Measurements from ENCODE around the gene MS4A4E.
"Not testable (repeated sequence)": the region's sequence is repeated elsewhere in the genome, so short reads cannot be mapped to it uniquely, and the experiment has no call there.

The MS4A4E gene

GRCh38 chr11:60175860-60176275 lies 67.1 kb downstream of the MS4A4E start:
- DNase-seq (ENCODE audit: low read depth, low spot score), result no peak

GRCh38 chr11:60172011-60172410 lies 70.9 kb downstream of the MS4A4E start:
- no peak for DNase-seq (ENCODE audit: low read depth, low spot score)

- DNase-seq (ENCODE audit: low read depth, low spot score), result no peak
These were observed 72.4 kb downstream of the MS4A4E start for GRCh38 chr11:60170566-60170965.

- no peak for DNase-seq (ENCODE audit: low read depth, low spot score)
These were observed 73.5 kb downstream of the MS4A4E start for GRCh38 chr11:60169264-60169915.

GRCh38 chr11:60168306-60168705 lies 74.6 kb downstream of the MS4A4E start:
- DNase-seq (ENCODE audit: low read depth, low spot score), result no peak

GRCh38 chr11:60165951-60166350 lies 77.0 kb downstream of the MS4A4E start:
- DNase-seq (ENCODE audit: low read depth, low spot score), result no peak

GRCh38 chr11:60165538-60165937 lies 77.4 kb downstream of the MS4A4E start:
- DNase-seq (ENCODE audit: low read depth, low spot score), result no peak

- DNase-seq (ENCODE audit: low read depth, low spot score), result no peak
These were observed 78.3 kb downstream of the MS4A4E start for GRCh38 chr11:60164550-60165075.

- DNase-seq (ENCODE audit: low read depth, low spot score), result no peak
These were observed 81.2 kb downstream of the MS4A4E start for GRCh38 chr11:60161766-60162165.

- DNase-seq (ENCODE audit: low read depth, low spot score), result no peak
These were observed 81.8 kb downstream of the MS4A4E start for GRCh38 chr11:60161107-60161506.

- no peak for DNase-seq (ENCODE audit: low read depth, low spot score)
These were observed 83.1 kb downstream of the MS4A4E start for GRCh38 chr11:60159868-60160267.

- DNase-seq (ENCODE audit: low read depth, low spot score), result no peak
These were observed 83.7 kb downstream of the MS4A4E start for GRCh38 chr11:60159284-60159683.

- DNase-seq (ENCODE audit: low read depth, low spot score), result no peak
These were observed 84.3 kb downstream of the MS4A4E start for GRCh38 chr11:60158636-60159035.

GRCh38 chr11:60155931-60156330 lies 87.0 kb downstream of the MS4A4E start:
- DNase-seq (ENCODE audit: low read depth, low spot score), result no peak

- not testable (repeated sequence) for DNase-seq (ENCODE audit: low read depth, low spot score)
These were observed 90.2 kb downstream of the MS4A4E start for GRCh38 chr11:60152727-60153126.

- no peak for DNase-seq (ENCODE audit: low read depth, low spot score)
These were observed 92.7 kb downstream of the MS4A4E start for GRCh38 chr11:60150279-60150678.
